BJ (cell line): ENCODE measurements around the gene SDF2. TPM values are rescaled to one million over a fixed set of nuclear protein-coding genes. Genes with fewer than 3 reads are reported as not detected.
A peak's percentile ranks its signal among the peaks of the same experiment; 100 is the strongest.

ENCODE experiments used
- CTCF ChIA-PET: fragments of 350-600 bp; formaldehyde crosslinking; extraction: SDS; loops from one replicate; lab custom pipeline; 2021; ENCODE audit warnings: antibody characterized with exemption, inconsistent platforms; lab: Yijun Ruan, JAX
- POLR2A ChIA-PET: fragments of 300-600 bp; sonication (Branson Sonifier 250); formaldehyde crosslinking; extraction: SDS; loops from one replicate; lab custom pipeline; 2021; ENCODE audit warnings: antibody characterized with exemption; lab: Charles Lee
- DNase-seq: peaks from one replicate; pipeline ENCODE4 v3.0.0-alpha.2; 2011; ENCODE audit warnings: low read depth
- H3K27me3 ChIP-seq: 2 replicates; pipeline ENCODE4 v1.6.0; 2011; ENCODE audit warnings: low read length; ENCODE audit not compliant: control insufficient read depth, insufficient read depth
- H3K36me3 ChIP-seq: 2 replicates; pipeline ENCODE4 v1.5.1; 2011; ENCODE audit warnings: low read length; ENCODE audit not compliant: control insufficient read depth, insufficient read depth
- H3K4me3 ChIP-seq: 2 replicates; pipeline ENCODE4 v1.5.1; 2011; ENCODE audit warnings: low read depth, mild to moderate bottlenecking, control low read depth, low read length
- polyA plus RNA-seq: library from polyadenylated mRNA; depleted of rRNA; stranded (reverse); fragments of >200 nt; gene quantifications from 2 replicates; pipeline ENCODE4 v1.2.3, GENCODE V29; 2011
- TF ChIP-seq, protein P1 (sequence below): IDR thresholded peaks from 2 replicates; pipeline ENCODE4 v1.5.1; 2011; ENCODE audit warnings: low read depth, mild to moderate bottlenecking, control low read depth, inconsistent platforms, low read length, moderate library complexity; ENCODE audit not compliant: insufficient read depth

SDF2 gene
- polyA plus RNA-seq, 1 experiment, result 74.5 TPM

DNA sequence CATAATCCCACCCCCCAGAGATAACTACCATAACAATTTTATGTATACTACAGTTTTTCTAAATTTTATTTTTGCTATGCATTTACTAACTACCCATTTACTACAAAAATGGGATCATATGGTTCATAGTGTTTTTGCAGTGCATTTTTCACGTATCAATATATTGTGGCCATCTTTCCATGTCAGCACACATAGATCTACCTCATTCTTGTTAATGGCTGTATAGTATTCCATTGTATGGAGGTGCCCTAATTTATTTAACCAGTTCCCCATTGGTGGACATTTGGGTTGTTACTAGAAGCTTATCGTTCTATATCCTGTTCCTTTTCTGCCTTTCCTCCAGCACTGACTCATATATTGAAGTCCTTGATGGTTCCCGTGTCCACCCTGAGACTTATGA lies 27.3 kb upstream of the SDF2 start:
- POLR2A ChIA-PET, result no interaction called here
- no peak for DNase-seq

DNA sequence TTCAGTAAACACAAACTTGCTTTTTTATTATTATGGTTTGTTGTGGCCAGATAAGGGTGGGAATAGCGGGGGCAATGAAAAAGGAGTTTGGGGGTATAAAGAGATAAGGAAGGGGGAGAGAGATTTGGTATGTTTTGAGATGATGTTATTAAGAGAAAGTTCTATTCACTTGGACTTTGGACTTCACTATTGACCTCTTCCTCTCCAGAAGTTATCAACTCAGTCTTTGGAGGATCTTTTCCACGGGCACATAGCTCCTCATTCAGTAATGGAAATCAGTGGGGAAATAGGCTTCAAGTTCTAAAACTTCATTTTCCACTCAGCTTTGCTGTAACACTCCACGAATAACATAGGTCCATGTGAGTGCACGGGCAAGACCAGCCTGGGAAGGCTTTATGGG lies 26.8 kb upstream of the SDF2 start:
- H3K36me3 ChIP-seq, result peaks cover 53% of the 10 kb centered on the region
- ChIA-PET POLR2A (no interaction called here), CTCF (no interaction called here)
- no peak for DNase-seq
- H3K4me3 ChIP-seq, result no peak overlapping the region
- no peaks in the 10 kb centered on the region for H3K27me3 ChIP-seq
- TF ChIP-seq, protein P1, sequence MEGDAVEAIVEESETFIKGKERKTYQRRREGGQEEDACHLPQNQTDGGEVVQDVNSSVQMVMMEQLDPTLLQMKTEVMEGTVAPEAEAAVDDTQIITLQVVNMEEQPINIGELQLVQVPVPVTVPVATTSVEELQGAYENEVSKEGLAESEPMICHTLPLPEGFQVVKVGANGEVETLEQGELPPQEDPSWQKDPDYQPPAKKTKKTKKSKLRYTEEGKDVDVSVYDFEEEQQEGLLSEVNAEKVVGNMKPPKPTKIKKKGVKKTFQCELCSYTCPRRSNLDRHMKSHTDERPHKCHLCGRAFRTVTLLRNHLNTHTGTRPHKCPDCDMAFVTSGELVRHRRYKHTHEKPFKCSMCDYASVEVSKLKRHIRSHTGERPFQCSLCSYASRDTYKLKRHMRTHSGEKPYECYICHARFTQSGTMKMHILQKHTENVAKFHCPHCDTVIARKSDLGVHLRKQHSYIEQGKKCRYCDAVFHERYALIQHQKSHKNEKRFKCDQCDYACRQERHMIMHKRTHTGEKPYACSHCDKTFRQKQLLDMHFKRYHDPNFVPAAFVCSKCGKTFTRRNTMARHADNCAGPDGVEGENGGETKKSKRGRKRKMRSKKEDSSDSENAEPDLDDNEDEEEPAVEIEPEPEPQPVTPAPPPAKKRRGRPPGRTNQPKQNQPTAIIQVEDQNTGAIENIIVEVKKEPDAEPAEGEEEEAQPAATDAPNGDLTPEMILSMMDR, result no peak

More for the DNA sequence above, 27.3 kb upstream of the SDF2 start:
- TF ChIP-seq, protein P1, result no peak
- peaks cover 58% of the 10 kb centered on the region for H3K36me3 ChIP-seq
- no peaks in the 10 kb centered on the region for H3K27me3 ChIP-seq
- CTCF ChIA-PET, result no interaction called here
- no peak overlapping the region for H3K4me3 ChIP-seq

DNA sequence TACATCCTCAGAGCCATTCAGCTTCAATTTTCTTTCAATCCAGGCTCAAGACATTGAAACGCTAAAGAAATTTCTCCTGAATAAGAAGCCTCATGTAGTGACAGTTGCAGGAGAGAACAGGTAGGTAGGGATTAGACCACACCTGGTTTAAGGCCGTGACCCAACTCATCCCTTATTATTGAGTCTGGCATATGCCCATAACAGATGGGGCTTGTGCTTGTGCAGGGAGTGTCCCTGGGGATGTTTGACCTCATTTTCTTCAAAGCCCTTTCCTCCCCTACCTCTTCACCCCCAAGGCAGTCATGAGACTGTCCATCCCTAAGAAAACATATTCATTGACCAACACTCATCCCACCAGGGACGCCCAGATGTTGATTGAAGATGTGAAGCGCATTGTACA lies 24.6 kb upstream of the SDF2 start:
- Histone ChIP-seq H3K36me3 (peaks cover 63% of the 10 kb centered on the region), H3K4me3 (no peak overlapping the region), H3K27me3 (no peaks in the 10 kb centered on the region)
- CTCF ChIA-PET, result interaction anchor here (0.8 kb wide), 1 partner anchor 24 kb away, joined by 3 read pairs; the partner anchor contains the start of genes SDF2 and SUPT6H
- POLR2A ChIA-PET, result no interaction called here
- TF ChIP-seq, protein P1, result no peak
- no peak for DNase-seq

DNA sequence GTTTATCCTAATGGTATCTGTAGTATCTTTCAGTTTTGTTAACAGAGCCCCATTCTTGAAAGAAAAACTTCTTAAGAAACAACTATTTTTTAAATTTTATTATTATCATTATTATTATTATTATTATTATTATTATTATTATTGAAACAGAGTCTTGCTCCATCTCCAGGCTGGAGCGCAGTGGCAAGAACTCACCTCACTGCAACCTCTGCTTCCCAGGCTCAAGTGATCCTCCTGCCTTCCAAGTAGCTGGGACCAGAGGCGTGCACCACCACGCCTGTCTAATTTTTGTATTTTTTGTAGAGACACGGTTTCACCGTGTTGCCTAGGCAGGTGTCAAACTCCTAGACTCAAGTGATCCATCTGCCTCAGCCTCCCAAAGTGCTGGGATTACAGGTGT lies 23.7 kb upstream of the SDF2 start:
- TF ChIP-seq, protein P1, result no peak
- ChIA-PET CTCF (no interaction called here), POLR2A (no interaction called here)
- no peak for DNase-seq
- peaks cover 57% of the 10 kb centered on the region for H3K36me3 ChIP-seq
- H3K27me3 ChIP-seq, result no peaks in the 10 kb centered on the region
- H3K4me3 ChIP-seq, result no peak overlapping the region

DNA sequence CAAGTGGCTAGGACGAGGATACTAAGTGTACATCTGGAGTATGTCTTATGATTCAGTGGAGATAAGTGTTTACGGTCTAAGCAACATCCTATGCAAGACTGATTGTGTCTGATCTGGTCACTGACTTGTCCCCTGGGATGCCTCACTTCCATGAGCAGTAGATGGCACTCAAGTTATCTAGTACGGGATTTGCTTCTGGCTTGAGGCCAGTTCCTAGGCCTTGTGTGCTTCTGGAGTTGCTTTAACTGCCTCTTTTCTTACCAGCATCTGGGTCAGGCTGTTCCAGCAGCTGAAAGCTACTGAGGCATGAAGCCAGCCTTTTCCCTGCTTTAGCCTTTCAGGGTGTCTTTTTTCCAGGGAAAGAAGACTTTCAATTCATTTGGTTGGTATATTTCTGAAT lies 23.3 kb upstream of the SDF2 start:
- TF ChIP-seq, protein P1, result 0 out of 2 replicates have a peak, but pooled peaks have one; percentile 2
- no peaks in the 10 kb centered on the region for H3K27me3 ChIP-seq
- no peak overlapping the region for H3K4me3 ChIP-seq
- DNase-seq, result no peak
- ChIA-PET CTCF (no interaction called here), POLR2A (no interaction called here)
- peaks cover 56% of the 10 kb centered on the region for H3K36me3 ChIP-seq
